T-cell (primary cell): ENCODE data around the gene PRKAR1B. TPM values are rescaled to one million over a fixed set of nuclear protein-coding genes. Genes with fewer than 3 reads are reported as not detected.

ENCODE experiments used
- ATAC-seq, 4 experiments: fragments of 200-7000 bp in 3 of 4; fragments of 150-1000 bp in 1 of 4; cut with Tn5 transposase; replicated peaks in 1 of 4; 1 replicate in 3 of 4; 2 replicates in 1 of 4; pipeline ENCODE4 v1.10.0; 2021; ENCODE audit warnings: moderate library complexity in 3 of 4, mild to moderate bottlenecking in 2 of 4, moderate number of reproducible peaks in 1 of 4
- CTCF ChIA-PET, 2 donors: fragments of 300-600 bp; sonication (Branson Sonifier 250); formaldehyde crosslinking; loops; one replicate each; lab custom pipeline; 2022; ENCODE audit warnings: antibody characterized with exemption in 2 of 2; lab: Charles Lee
- POLR2A ChIA-PET, 2 donors: fragments of 300-600 bp; sonication (Branson Sonifier 250); formaldehyde crosslinking; loops; one replicate each; lab custom pipeline; 2022; ENCODE audit warnings: antibody characterized with exemption in 2 of 2; lab: Charles Lee
- DNase-seq, 35 experiments: peaks; one replicate each; pipeline versions ENCODE4 v3.0.0 to v3.0.0-alpha.2; 2013 to 2023
- H3K27ac ChIP-seq: one replicate; pipeline ENCODE4 v1.5.1; 2013; ENCODE audit warnings: low read length
- H3K27me3 ChIP-seq, 2 experiments: replicated peaks in 1 of 2; 1 replicate in 1 of 2; 2 replicates in 1 of 2; pipeline versions ENCODE4 v1.6.1 to v1.7.0; 2013; ENCODE audit warnings: low read length in 1 of 2, mixed read lengths in 1 of 2; ENCODE audit not compliant: control insufficient read depth in 2 of 2, insufficient read depth in 2 of 2; ENCODE audit errors: extremely low read depth in 1 of 2
- H3K36me3 ChIP-seq, 2 donors: 1 replicate in 1 of 2; 2 replicates in 1 of 2; pipeline versions ENCODE4 v1.6.1 to v1.7.0; 2013; ENCODE audit warnings: low read length in 1 of 2; ENCODE audit not compliant: control insufficient read depth in 2 of 2, insufficient read depth in 1 of 2; ENCODE audit errors: extremely low read depth in 1 of 2
- H3K4me1 ChIP-seq, 2 experiments: 1 replicate in 1 of 2; 2 replicates in 1 of 2; pipeline versions ENCODE4 v1.6.1 to v1.7.0; 2013; ENCODE audit warnings: low read length in 2 of 2, mixed read lengths in 1 of 2; ENCODE audit not compliant: insufficient read depth in 2 of 2, control insufficient read depth in 1 of 2; ENCODE audit errors: extremely low read depth in 1 of 2
- H3K4me3 ChIP-seq, 2 donors: 1 replicate in 1 of 2; 2 replicates in 1 of 2; pipeline versions ENCODE4 v1.5.1 to v1.7.0; 2013; ENCODE audit warnings: mild to moderate bottlenecking in 2 of 2, low read length in 1 of 2, moderate library complexity in 1 of 2; ENCODE audit not compliant: control insufficient read depth in 1 of 2; ENCODE audit errors: extremely low read depth in 1 of 2
- H3K9me3 ChIP-seq: 2 replicates; pipeline ENCODE4 v1.7.0; 2013
- H3K27ac Mint-ChIP-seq, 2 donors: one replicate each; pipeline ENCODE4 v1.8.0; 2020 to 2021; ENCODE audit warnings: mild to moderate bottlenecking in 2 of 2, mixed read lengths in 2 of 2
- H3K27me3 Mint-ChIP-seq, 2 donors: one replicate each; pipeline ENCODE4 v1.8.0; 2021 to 2022; ENCODE audit warnings: mixed read lengths in 2 of 2
- H3K36me3 Mint-ChIP-seq: one replicate; pipeline ENCODE4 v1.8.0; 2021; ENCODE audit warnings: mixed read lengths
- H3K4me1 Mint-ChIP-seq, 3 donors: one replicate each; pipeline ENCODE4 v1.8.0; 2020 to 2022; ENCODE audit warnings: mixed read lengths in 3 of 3, mild to moderate bottlenecking in 1 of 3
- H3K4me3 Mint-ChIP-seq, 3 donors: one replicate each; pipeline ENCODE4 v1.8.0; 2020 to 2022; ENCODE audit warnings: mild to moderate bottlenecking in 3 of 3, mixed read lengths in 3 of 3, moderate library complexity in 3 of 3
- H3K9me3 Mint-ChIP-seq, 3 donors: one replicate each; pipeline ENCODE4 v1.8.0; 2020 to 2022; ENCODE audit warnings: mixed read lengths in 3 of 3
- WGBS: methylation state at CpG from one replicate; pipeline ENCODE4 v1.1.5; 2013; ENCODE audit warnings: missing lambda C conversion rate; ENCODE audit not compliant: insufficient coverage; 5-methylcytosine and 5-hydroxymethylcytosine counted together
- total RNA-seq, 35 experiments: library from RNA in 6 of 35; stranded (reverse) in 6 of 35; fragments of 120-200 nt in 1 of 35; gene quantifications; one replicate each; pipeline versions ENCODE4 v1.2.1 to v1.2.4 and lab custom pipeline; 2013 to 2026

PRKAR1B gene
- total RNA-seq, 5 donors from 2014 or later (not counting 1 experiment from before 2014, with no cell fraction given): 20.7 to 35.4 (median 24.4) TPM

DNA sequence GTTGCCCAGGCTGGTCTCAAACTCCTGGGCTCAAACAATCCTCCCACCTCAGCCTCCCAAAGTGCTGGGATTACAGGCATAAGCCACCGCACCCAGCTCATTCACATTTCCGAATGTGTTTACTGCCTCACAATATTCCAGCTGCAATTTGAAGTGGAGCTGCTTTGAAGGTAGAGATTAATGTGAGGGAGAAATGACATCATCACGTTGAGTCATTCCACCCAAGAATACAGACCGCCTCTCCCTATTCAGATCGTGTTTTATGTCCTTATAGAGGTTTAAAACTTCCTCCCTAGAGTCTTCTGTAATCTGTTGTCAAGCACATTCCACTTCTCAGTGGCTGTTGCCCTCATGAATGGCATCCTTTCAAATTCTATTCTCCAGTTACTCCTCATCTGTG is 107.0 kb downstream of the PRKAR1B start:
- peak overlapping the region; percentile 99 to 100 for H3K27ac Mint-ChIP-seq
- H3K27me3 Mint-ChIP-seq: no peaks in the 10 kb centered on the region
- no peak for DNase-seq
- H3K27ac ChIP-seq: peak overlapping the region; percentile 98
- H3K9me3 Mint-ChIP-seq: peaks cover 8 to 29% (median 12%) of the 10 kb centered on the region in 3 donors
- ChIA-PET CTCF (no interaction called here), POLR2A (interaction anchor here in 1 of 2 donors (0.5 kb wide), 1 partner anchor 66 kb away, joined by 4 read pairs; no protein-coding TSS in a partner anchor)
- H3K27me3 ChIP-seq: no peaks in the 10 kb centered on the region
- peaks cover 0 to 4% of the 10 kb centered on the region in 2 donors for H3K36me3 ChIP-seq
- no CpG with 5 or more reads among the region's 5 CpGs for WGBS
- peaks cover 38% of the 10 kb centered on the region for H3K36me3 Mint-ChIP-seq
- ATAC-seq: no peak
- H3K4me1 Mint-ChIP-seq: peaks cover 54 to 63% (median 57%) of the 10 kb centered on the region in 3 donors
- no peak overlapping the region for H3K4me3 ChIP-seq
- peak overlapping the region in 1 of 3 donors; percentile 78 for H3K4me3 Mint-ChIP-seq
- H3K9me3 ChIP-seq: peaks cover 10% of the 10 kb centered on the region
- peaks cover 30 to 50% of the 10 kb centered on the region in 2 experiments for H3K4me1 ChIP-seq

DNA sequence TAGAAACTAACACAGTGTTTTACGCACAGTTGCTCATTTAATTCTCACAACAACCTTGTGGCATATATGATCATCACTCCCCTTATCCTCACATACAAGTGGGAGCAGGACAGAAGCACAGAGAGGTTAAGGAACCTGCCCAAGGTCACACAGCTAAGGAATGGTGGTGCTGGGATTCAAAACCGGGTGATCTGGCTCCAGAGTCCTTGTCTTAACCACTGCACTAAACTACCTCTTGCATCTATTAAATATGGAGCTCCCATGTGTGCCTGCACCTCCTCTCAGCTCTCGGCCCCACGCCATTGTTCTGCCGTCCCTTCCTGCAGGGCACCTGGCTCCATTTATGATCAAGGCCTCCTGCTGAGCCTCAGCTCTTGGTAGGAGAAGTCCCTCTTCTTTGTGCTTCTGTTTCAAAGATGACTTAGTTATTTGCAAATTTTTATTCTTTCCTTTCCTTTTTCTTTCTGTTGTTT is 107.7 kb downstream of the PRKAR1B start:
- Histone ChIP-seq H3K4me1 (peaks cover 32 to 56% of the 10 kb centered on the region in 2 experiments), H3K27me3 (no peaks in the 10 kb centered on the region), H3K36me3 (peaks cover 0 to 4% of the 10 kb centered on the region in 2 donors), H3K9me3 (peaks cover 10% of the 10 kb centered on the region), H3K4me3 (no peak overlapping the region), H3K27ac (peak overlapping the region; percentile 98)
- H3K27ac Mint-ChIP-seq: peak overlapping the region; percentile 99 to 100
- DNase-seq (no peak), ATAC-seq (no peak)
- no CpG with 5 or more reads among the region's 5 CpGs for WGBS
- H3K36me3 Mint-ChIP-seq: peaks cover 32% of the 10 kb centered on the region
- H3K27me3 Mint-ChIP-seq: no peaks in the 10 kb centered on the region
- POLR2A ChIA-PET: interaction anchor here in 1 of 2 donors (0.5 kb wide), 1 partner anchor 67 kb away, joined by 4 read pairs; no protein-coding TSS in a partner anchor
- H3K4me1 Mint-ChIP-seq: peaks cover 53 to 63% (median 62%) of the 10 kb centered on the region in 3 donors
- CTCF ChIA-PET: no interaction called here
- H3K9me3 Mint-ChIP-seq: peaks cover 1 to 22% (median 7%) of the 10 kb centered on the region in 3 donors
- H3K4me3 Mint-ChIP-seq: peak overlapping the region in 2 of 3 donors; percentile 34 to 78

DNA sequence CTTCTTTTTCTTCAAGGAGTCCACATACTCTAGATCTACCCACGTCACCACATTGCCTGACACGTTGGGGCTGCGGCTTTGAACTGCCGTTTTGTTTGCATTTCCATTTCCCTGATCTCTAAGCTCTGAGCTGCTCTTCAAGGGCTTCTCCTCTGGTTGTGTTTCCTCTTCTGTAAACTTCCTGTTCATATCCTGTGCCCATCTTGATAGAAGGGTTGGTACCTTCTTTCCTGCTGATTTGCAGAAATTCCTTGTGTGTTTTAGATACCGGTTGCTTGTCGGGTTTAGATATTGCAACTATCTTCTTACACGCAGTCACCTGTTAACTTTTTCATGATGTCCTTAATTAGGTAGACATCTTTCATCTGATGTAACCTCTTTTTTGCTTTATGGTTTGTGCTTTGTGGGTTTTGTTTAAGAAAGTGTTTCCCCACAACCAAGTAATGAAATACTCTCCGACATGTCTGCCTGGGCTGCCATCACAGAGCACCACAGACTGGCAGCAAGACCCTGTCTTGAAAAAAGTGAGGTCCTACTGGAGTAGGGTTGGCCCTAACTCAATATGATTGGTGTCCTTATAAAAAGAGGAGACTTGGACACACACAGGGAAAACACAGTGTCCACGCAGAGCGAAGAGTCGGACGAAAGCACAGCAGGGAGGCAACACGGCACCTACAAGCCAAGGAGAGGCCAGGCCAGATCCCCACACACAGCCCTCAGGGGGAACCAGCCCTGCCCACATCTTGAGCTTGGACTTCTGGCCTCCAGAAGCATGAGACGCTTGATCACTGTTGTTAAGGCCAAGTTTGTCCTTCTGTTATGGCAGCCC is 108.3 kb downstream of the PRKAR1B start:
- Mint-ChIP-seq H3K4me1 (peaks cover 52 to 68% (median 66%) of the 10 kb centered on the region in 3 donors), H3K27ac (peak overlapping the region; percentile 99 to 100), H3K9me3 (peaks cover 0 to 21% (median 7%) of the 10 kb centered on the region in 3 donors), H3K36me3 (peaks cover 30% of the 10 kb centered on the region), H3K27me3 (no peaks in the 10 kb centered on the region), H3K4me3 (peak overlapping the region; percentile 75 to 79 (median 78))
- POLR2A ChIA-PET: interaction anchor here in 1 of 2 donors (0.6 to 1.8 kb wide), 3 partner anchors 14 to 346 kb away, joined by 3 to 14 read pairs (median 4); no protein-coding TSS in a partner anchor
- no peaks in the 10 kb centered on the region for H3K27me3 ChIP-seq
- H3K4me3 ChIP-seq: peak overlapping the region in 1 of 2 donors; percentile 9
- 51% methylated on average over 9 of the region's 14 CpGs for WGBS
- CTCF ChIA-PET: interaction anchor here in 1 of 2 donors (1.0 kb wide), 3 partner anchors 14 to 18 kb away, joined by 4 to 6 read pairs (median 4); no protein-coding TSS in a partner anchor
- ATAC-seq: peak; percentile 89 to 94 (median 93)
- peaks cover 10% of the 10 kb centered on the region for H3K9me3 ChIP-seq
- peak; percentile 49 to 94 (median 81) for DNase-seq
- H3K36me3 ChIP-seq: peaks cover 0 to 4% of the 10 kb centered on the region in 2 donors
- peaks cover 39 to 63% of the 10 kb centered on the region in 2 experiments for H3K4me1 ChIP-seq
- peak overlapping the region; percentile 98 for H3K27ac ChIP-seq

DNA sequence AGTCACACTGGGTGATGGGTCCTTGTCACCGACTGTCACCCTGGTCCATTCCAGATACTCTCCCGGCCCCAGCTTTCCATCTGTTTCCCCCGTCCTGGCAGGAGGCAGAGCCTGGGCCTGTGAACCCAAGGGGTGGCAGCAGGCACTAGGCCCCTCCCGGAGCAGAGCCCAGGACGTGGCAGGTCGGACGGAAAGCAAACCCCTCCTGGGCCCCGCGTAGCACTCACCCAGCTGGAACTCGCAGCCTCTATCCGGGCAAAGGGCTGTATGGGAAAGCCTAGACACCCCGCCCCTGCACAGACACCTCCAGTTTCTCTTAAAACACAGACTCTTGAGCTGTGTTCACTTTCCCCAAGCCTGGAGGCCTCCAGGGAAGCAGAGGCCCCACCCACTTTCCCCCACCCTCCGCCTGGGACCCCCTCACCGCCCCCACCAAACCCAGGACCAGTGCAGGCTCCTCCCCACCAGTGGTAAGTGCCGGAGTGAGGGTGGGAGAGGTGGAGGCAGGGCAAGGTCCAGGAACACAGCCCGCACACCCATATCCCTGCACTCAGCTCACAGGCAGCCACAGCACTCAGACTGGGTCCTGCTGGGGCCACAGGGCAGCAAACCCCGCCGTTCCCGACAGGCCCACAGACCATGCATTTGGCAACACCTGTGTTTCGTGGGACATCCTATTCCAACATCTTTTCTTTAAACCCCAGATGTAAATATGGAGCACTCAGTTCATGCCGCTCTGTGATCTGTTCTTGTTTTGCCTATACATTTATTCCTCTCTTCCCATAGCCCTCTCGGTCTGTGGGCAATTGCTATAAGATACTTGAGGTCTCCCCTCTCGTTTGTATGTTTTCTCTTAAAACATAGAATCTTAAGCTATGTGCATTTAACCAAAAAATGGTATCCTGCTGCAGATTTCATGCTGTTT is 109.2 kb downstream of the PRKAR1B start:
- H3K27me3 Mint-ChIP-seq: no peaks in the 10 kb centered on the region
- ChIA-PET CTCF (interaction anchor here in 1 of 2 donors (1.0 kb wide), 3 partner anchors 13 to 18 kb away, joined by 4 to 6 read pairs (median 4); no protein-coding TSS in a partner anchor), POLR2A (interaction anchor here in 1 of 2 donors (1.3 to 1.8 kb wide), 2 partner anchors 13 to 34 kb away, joined by 4 to 14 read pairs; no protein-coding TSS in a partner anchor)
- peak; percentile 33 to 36 (median 36) for ATAC-seq
- peak in 15 of 35 experiments; percentile 21 to 47 (median 32) for DNase-seq
- Histone ChIP-seq H3K9me3 (peaks cover 10% of the 10 kb centered on the region), H3K36me3 (peaks cover 0 to 4% of the 10 kb centered on the region in 2 donors), H3K4me1 (peaks cover 39 to 70% of the 10 kb centered on the region in 2 experiments), H3K27me3 (no peaks in the 10 kb centered on the region), H3K27ac (peak overlapping the region; percentile 98), H3K4me3 (peak overlapping the region; percentile 29 to 41)
- peaks cover 0 to 17% (median 7%) of the 10 kb centered on the region in 3 donors for H3K9me3 Mint-ChIP-seq
- WGBS: 41% methylated on average over 16 of the region's 23 CpGs
- H3K36me3 Mint-ChIP-seq: peaks cover 23% of the 10 kb centered on the region
- peak overlapping the region; percentile 99 to 100 for H3K27ac Mint-ChIP-seq
- H3K4me3 Mint-ChIP-seq: peak overlapping the region; percentile 75 to 79 (median 78)
- peaks cover 58 to 76% (median 70%) of the 10 kb centered on the region in 3 donors for H3K4me1 Mint-ChIP-seq

DNA sequence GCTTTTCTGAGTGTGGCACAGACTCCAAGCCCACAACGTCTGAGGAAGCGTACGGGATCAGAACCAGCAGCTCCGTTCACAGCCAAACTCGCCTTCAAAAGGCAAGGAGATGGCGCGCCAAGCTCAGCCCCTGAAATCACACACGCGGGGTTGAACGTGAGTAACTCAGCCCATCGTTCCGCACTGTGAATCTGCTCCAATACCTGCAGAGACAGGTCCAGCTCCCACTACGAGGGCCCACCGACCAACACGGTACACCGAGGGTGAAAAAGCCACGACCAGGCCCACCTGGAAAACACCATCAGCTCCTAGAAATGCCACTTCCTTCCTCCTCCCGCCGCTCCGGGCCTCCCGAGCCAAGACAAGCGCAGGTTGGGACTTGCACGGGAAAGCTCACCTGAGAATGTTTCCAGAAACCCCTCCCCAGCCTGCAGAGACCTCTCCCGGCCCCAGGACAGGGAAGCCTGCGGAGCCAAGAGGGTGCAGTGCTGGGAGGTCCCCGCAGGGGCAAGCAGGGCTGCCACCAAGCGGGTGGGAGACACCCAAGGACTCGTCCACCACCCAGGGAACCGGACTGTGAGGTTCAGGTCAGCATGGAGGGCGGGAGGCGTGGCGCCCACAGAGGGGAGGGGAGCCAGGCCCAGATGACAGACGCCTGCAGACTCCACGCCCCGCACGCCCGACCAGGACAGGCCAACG is 113.5 kb downstream of the PRKAR1B start:
- Histone ChIP-seq H3K4me3 (no peak overlapping the region), H3K9me3 (no peaks in the 10 kb centered on the region), H3K4me1 (peaks cover 45 to 83% of the 10 kb centered on the region in 2 experiments), H3K27ac (peak overlapping the region; percentile 38), H3K27me3 (no peaks in the 10 kb centered on the region), H3K36me3 (no peaks in the 10 kb centered on the region)
- no peak for DNase-seq
- WGBS: 80% methylated on average over 32 of the region's 38 CpGs
- no peak for ATAC-seq
- H3K4me3 Mint-ChIP-seq: no peak overlapping the region
- H3K4me1 Mint-ChIP-seq: peaks cover 59 to 87% (median 85%) of the 10 kb centered on the region in 3 donors
- H3K27ac Mint-ChIP-seq: peak overlapping the region; percentile 89 to 91
- H3K27me3 Mint-ChIP-seq: no peaks in the 10 kb centered on the region
- no peaks in the 10 kb centered on the region for H3K36me3 Mint-ChIP-seq
- no peaks in the 10 kb centered on the region for H3K9me3 Mint-ChIP-seq
- ChIA-PET POLR2A (no interaction called here), CTCF (interaction anchor here in 1 of 2 donors (0.7 kb wide), 1 partner anchor 233 kb away, joined by 4 read pairs; no protein-coding TSS in a partner anchor)
